IPS DF 6.9 (cell line): Measurements from ENCODE around the gene DBH.

ENCODE experiments used
- DNase-seq: peaks from one replicate; pipeline ENCODE4 v3.0.0-alpha.2; 2013; ENCODE audit warnings: low read depth, low spot score
- H3K27ac ChIP-seq: one replicate; pipeline ENCODE4 v1.5.1; 2013; ENCODE audit warnings: low read length, control low read depth
- H3K27me3 ChIP-seq: 2 replicates; pipeline ENCODE4 v1.6.1; 2013; ENCODE audit warnings: mild to moderate bottlenecking, low read length; ENCODE audit not compliant: control insufficient read depth, insufficient read depth
- H3K36me3 ChIP-seq: 2 replicates; pipeline ENCODE4 v1.6.1; 2013; ENCODE audit warnings: low read length; ENCODE audit not compliant: control insufficient read depth, insufficient read depth
- H3K4me1 ChIP-seq: 2 replicates; pipeline ENCODE4 v1.6.1; 2013; ENCODE audit warnings: low read length; ENCODE audit not compliant: control insufficient read depth, insufficient read depth
- H3K4me3 ChIP-seq: 2 replicates; pipeline ENCODE4 v1.5.1; 2013; ENCODE audit warnings: mild to moderate bottlenecking, low read length
- H3K9me3 ChIP-seq: 2 replicates; pipeline ENCODE4 v1.6.1; 2013; ENCODE audit warnings: low read length, inconsistent platforms; ENCODE audit not compliant: control insufficient read depth, insufficient read depth
- WGBS: extraction: QIAGEN DNeasy Blood & Tissue Kit; methylation state at CpG from one replicate; pipeline ENCODE4 v1.1.7; 2013; ENCODE audit warnings: mixed read lengths, missing lambda C conversion rate; ENCODE audit not compliant: insufficient read length, insufficient coverage; 5-methylcytosine and 5-hydroxymethylcytosine counted together

The DBH gene

GRCh38 chr9:133612051-133612450 is 24.1 kb upstream of the DBH start:
- Histone ChIP-seq H3K27me3 (peaks cover 5% of the 10 kb centered on the region; the same call in 1 of the 2 replicates), H3K4me1 (no peaks in the 10 kb centered on the region; the same call in 1 of the 2 replicates)
- no CpG with 5 or more reads among the region's 9 CpGs for WGBS

DNA sequence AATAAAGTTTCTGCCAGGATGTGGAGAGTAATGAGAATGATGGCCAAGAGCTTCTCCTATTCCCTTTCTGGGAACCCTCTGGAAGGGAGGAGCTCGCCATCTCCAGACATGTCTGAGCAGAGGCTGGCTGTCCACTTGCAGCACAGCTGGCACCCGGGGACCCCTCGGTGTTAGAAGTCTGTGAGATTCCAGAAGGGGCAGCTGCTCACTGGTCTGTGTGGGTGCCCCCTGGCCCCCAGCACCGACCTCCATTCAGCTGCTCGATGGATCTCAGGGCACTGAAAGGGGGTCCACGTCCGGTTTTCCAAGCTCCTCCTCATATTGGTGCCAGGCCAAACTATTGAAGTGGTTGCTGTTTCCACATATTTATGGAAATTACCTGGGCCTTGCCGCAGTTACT is 23.3 kb upstream of the DBH start:
- Histone ChIP-seq H3K27ac (no peak overlapping the region), H3K9me3 (no peaks in the 10 kb centered on the region), H3K4me3 (no peak overlapping the region), H3K4me1 (no peaks in the 10 kb centered on the region; the same call in 1 of the 2 replicates), H3K36me3 (no peaks in the 10 kb centered on the region), H3K27me3 (peaks cover 5% of the 10 kb centered on the region; the same call in 1 of the 2 replicates)
- no peak for DNase-seq
- WGBS = no CpG with 5 or more reads among the region's 8 CpGs

More at GRCh38 chr9:133612051-133612450, 24.1 kb upstream of the DBH start:
- no peaks in the 10 kb centered on the region for H3K9me3 ChIP-seq
- H3K27ac ChIP-seq = no peak overlapping the region
- H3K36me3 ChIP-seq = no peaks in the 10 kb centered on the region
- DNase-seq = no peak
- H3K4me3 ChIP-seq = no peak overlapping the region

DNA sequence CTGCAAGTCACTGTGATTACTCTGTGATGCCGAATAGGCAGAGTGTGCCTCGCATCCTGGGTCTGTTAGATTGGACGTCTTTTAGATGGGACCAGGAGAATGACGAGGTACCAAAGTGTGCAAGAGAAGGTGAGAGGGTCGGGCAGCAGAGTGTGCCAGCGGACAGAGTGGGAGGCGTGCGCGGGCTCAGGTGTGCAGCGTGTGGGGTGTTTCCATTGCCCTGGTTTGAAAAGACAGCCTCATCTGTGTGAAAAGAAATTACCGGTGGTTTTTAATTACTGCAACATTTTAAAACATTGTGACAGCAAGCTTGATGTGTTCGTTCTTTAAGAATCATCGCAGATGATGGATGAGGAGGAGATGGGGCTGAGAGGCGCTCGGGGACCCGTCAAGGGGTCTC is 22.7 kb upstream of the DBH start:
- Histone ChIP-seq H3K27ac (no peak overlapping the region), H3K36me3 (no peaks in the 10 kb centered on the region), H3K27me3 (peaks cover 3% of the 10 kb centered on the region; the same call in 1 of the 2 replicates), H3K4me3 (no peak overlapping the region), H3K9me3 (no peaks in the 10 kb centered on the region), H3K4me1 (no peaks in the 10 kb centered on the region; the same call in 1 of the 2 replicates)
- WGBS = no CpG with 5 or more reads among the region's 16 CpGs
- no peak for DNase-seq

DNA sequence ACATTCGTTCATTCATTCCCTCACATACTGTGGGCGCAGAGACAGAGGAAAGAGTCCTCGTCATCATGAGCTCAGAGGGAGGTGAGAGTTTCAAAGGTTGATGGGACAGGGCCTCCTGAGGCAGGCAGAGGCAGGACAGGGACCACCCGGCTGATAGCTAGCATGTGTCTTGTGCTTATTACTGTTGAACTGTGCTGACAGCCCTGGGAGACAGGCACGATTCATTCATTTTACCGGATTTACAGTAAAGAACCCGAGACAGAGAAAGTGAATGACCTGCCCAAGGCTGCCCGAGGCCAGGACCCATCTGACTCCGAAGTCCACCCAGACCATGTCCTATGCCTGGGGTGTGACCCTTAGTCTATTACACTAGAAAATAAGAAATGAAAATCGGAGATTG is 22.1 kb upstream of the DBH start:
- no peaks in the 10 kb centered on the region for H3K27me3 ChIP-seq
- no peaks in the 10 kb centered on the region for H3K9me3 ChIP-seq
- DNase-seq = no peak
- H3K27ac ChIP-seq = no peak overlapping the region
- H3K36me3 ChIP-seq = no peaks in the 10 kb centered on the region
- H3K4me1 ChIP-seq = no peaks in the 10 kb centered on the region; the same call in 1 of the 2 replicates
- no peak overlapping the region for H3K4me3 ChIP-seq
- no CpG with 5 or more reads among the region's 10 CpGs for WGBS

- H3K9me3 ChIP-seq = no peaks in the 10 kb centered on the region
- H3K27ac ChIP-seq = no peak overlapping the region
- no peaks in the 10 kb centered on the region; the same call in 1 of the 2 replicates for H3K4me1 ChIP-seq
- H3K27me3 ChIP-seq = no peaks in the 10 kb centered on the region
- no peak for DNase-seq
- no peaks in the 10 kb centered on the region for H3K36me3 ChIP-seq
- H3K4me3 ChIP-seq = no peak overlapping the region
- WGBS = no CpG with 5 or more reads among the region's 5 CpGs
Measured at GRCh38 chr9:133614678-133615077, 21.5 kb upstream of the DBH start.

- DNase-seq = no peak
- Histone ChIP-seq H3K27me3 (no peaks in the 10 kb centered on the region), H3K9me3 (no peaks in the 10 kb centered on the region), H3K4me1 (no peaks in the 10 kb centered on the region; the same call in 1 of the 2 replicates), H3K36me3 (no peaks in the 10 kb centered on the region), H3K27ac (no peak overlapping the region), H3K4me3 (no peak overlapping the region)
- WGBS = no CpG with 5 or more reads among the region's 16 CpGs
Measured at GRCh38 chr9:133615186-133615585, 21.0 kb upstream of the DBH start.

GRCh38 chr9:133615606-133616188 is 20.5 kb upstream of the DBH start:
- WGBS = no CpG with 5 or more reads among the region's 13 CpGs
- no peaks in the 10 kb centered on the region for H3K36me3 ChIP-seq
- H3K9me3 ChIP-seq = no peaks in the 10 kb centered on the region
- no peaks in the 10 kb centered on the region; the same call in 1 of the 2 replicates for H3K4me1 ChIP-seq
- no peak for DNase-seq
- no peaks in the 10 kb centered on the region for H3K27me3 ChIP-seq
- H3K27ac ChIP-seq = no peak overlapping the region
- no peak overlapping the region for H3K4me3 ChIP-seq

GRCh38 chr9:133616643-133617405 is 19.3 kb upstream of the DBH start:
- Histone ChIP-seq H3K4me1 (no peaks in the 10 kb centered on the region; the same call in 1 of the 2 replicates), H3K27me3 (no peaks in the 10 kb centered on the region), H3K9me3 (no peaks in the 10 kb centered on the region), H3K27ac (no peak overlapping the region), H3K4me3 (no peak overlapping the region), H3K36me3 (no peaks in the 10 kb centered on the region)
- no CpG with 5 or more reads among the region's 13 CpGs for WGBS
- no peak for DNase-seq

DNA sequence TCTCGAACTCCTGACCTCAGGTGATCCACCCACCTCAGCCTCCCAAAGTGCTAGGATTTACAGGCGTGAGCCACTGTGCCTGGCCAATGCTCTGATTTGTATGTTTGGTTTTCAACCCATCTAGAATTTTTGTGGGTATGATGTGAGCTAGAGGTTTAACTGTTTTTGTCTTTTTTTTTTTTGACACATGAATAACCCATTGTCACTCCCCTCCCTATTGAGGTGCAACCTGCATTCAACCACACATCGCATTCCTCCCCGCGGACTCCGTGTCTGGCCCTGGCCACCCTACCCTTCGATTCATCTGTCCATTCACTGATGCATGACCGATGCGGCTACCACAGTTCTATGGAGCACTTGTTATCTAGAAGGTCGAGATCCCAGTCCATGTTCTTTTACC is 17.4 kb upstream of the DBH start:
- no peak for DNase-seq
- no peaks in the 10 kb centered on the region for H3K9me3 ChIP-seq
- H3K27me3 ChIP-seq = no peaks in the 10 kb centered on the region
- no peak overlapping the region for H3K27ac ChIP-seq
- H3K4me1 ChIP-seq = no peaks in the 10 kb centered on the region; the same call in 1 of the 2 replicates
- no CpG with 5 or more reads among the region's 10 CpGs for WGBS
- no peaks in the 10 kb centered on the region for H3K36me3 ChIP-seq
- no peak overlapping the region for H3K4me3 ChIP-seq

DNA sequence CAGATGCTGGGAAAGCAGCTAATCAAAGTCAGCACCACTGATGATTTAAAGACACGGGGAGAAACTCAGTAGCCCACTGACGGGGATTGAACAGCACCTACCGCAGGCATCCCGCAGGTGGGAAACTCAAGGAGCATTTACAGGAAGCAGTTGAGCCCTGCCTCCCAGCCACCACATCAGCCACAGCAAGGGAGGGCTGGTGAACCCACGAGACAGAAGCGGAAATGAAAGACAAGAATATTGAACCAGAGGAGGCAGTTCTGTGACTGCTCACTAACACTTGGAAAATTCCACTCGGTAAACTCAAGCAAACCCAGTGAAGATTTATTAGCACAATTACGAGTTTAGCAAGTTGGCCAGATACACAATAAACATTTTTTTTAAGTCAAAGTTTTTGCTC is 16.4 kb upstream of the DBH start:
- no CpG with 5 or more reads among the region's 8 CpGs for WGBS
- Histone ChIP-seq H3K27ac (no peak overlapping the region), H3K27me3 (no peaks in the 10 kb centered on the region), H3K4me1 (no peaks in the 10 kb centered on the region; the same call in 1 of the 2 replicates), H3K36me3 (no peaks in the 10 kb centered on the region), H3K4me3 (no peak overlapping the region), H3K9me3 (no peaks in the 10 kb centered on the region)
- DNase-seq = no peak
